Effector CD8-positive, alpha-beta T cell (primary cell): Measurements from ENCODE around the gene FNDC3A.
"Not testable (repeated sequence)": the region's sequence is repeated elsewhere in the genome, so short reads cannot be mapped to it uniquely, and the experiment has no call there.

Source experiments
- DNase-seq: peaks from one replicate; lab custom pipeline; 2025; lab: John Stamatoyannopoulos, UW

FNDC3A gene

DNA sequence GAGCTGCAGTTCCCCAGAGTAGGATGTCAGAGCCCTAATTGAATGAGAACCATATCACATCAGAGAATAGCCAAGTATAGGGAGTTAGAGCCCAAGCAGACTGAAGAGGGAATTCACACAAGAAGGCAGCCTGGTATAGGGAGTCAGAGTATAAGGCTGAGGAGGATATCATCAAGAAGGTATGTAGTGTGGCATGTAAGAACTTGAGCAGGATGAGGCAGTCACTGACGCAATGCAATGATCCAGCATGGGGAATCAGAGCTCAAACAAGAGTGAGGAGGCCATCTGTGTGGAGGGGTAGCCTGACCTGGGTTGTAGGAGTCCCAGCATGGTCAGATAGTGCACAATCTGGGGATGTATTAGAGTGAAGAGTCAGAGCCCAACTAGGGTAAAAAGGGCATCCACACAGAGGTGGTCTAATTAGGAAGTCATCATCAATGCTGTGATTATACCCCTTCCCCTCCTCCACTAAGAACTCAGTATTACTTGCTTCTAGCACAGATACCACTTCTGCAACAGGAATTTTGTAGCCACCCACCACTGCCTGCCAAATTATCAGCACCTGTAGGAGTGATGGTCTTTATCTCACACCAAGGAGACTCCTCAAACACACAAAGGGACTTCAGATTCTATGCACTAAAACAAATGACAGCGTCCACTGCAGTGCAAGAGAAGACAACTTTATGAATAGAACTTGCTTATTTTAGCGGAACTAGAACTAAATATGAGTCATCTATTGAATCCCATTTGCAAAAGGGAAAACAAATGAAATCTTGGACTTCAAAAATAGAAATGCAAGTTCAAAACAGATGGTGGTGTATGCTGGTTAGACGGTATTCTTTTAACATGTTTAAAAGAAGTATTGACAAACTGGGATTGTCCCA lies 107.2 kb downstream of the FNDC3A start:
- DNase-seq = no peak

DNA sequence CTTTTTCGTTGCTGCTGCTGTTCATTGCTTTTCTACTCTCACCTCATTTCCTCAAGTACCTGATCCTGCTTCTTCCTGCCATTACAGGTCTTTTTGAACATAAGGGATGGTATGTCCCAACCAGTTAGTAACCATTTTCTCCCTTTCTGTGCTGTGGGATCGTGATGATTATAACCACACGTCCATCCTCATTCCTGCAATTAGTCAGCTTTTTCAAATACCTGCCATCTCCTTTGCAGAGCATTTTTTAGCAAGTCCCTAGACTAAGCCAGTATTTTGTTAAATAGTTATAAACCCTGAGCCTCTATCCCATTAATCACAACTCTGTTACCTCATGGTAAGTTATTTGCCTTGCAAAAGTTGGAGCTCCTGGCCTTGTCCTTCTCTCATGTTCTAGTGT lies 109.2 kb downstream of the FNDC3A start:
- DNase-seq = no peak

DNA sequence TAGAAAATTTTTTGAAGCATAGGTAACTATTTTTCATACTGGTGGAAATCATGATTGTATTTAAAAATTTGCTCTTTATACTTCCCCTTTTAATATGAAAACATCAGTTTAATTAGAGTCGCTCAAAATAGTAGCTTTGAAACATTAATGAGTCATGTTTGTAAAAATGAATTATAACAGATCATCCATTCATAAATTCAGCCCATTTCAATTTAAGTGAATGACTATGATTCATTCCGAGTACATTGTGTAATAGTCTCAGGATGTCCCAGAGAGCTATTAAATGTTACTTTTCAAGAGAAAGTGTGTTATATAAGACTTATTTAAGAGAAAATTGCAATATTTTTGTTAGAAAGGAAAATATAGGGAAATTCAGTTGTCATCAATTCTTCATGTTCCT lies 111.0 kb downstream of the FNDC3A start:
- no peak for DNase-seq

DNA sequence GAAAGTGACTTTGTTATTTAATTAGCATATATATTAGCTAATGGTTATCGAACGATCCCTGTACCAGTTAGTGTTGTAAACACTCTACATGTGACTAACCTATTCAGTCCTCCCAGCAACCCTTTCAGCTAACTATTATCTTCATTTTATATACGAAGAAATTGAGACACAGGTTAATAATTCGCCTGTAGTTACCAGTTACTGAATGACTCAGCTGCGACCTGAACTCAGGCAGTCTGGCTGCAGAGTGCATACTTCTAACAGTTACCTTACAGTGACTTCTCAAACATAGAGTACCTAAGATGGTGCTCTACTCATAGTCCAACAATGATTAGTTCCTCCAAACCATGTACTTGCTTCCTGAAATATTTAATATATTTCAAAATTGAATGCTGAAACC lies 117.7 kb downstream of the FNDC3A start:
- no peak for DNase-seq

DNA sequence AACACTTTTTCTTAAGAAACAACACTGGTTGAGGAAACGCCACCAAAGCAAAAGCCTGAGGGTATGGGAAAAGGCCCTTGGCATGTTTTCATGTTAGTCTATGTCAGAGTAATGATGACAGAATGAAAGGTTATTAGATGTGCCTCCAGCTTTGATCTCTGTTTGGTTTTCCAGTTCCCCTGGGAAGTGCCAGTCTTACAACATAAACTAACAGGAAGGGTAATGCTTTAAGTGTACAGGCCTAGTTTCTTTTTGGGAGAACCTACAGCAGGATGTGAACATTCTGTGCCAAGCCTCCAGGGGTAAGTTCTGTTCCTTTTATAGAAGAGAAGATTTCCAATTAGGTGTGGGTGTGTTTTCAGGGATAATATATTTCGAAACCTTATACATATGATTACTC lies 121.7 kb downstream of the FNDC3A start:
- no peak for DNase-seq

DNA sequence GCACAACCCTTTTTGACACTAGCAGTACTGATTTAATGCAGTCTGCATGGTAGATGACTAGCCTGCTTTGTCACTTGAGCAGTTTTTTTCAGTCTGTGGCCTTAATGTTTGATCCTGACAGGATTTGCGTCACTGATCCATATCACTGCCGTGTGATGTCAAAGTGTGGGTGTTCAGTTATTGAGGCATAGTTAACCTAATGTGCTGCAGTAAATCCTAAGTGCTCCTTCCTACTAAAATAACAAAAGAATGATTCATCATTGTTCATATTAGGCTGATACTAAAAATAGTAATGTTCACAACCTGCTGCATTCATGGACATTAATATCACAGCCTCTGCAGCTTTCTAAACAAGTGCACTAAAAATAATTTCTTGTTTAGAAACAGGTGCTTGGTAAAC lies 122.5 kb downstream of the FNDC3A start:
- DNase-seq = no peak

DNA sequence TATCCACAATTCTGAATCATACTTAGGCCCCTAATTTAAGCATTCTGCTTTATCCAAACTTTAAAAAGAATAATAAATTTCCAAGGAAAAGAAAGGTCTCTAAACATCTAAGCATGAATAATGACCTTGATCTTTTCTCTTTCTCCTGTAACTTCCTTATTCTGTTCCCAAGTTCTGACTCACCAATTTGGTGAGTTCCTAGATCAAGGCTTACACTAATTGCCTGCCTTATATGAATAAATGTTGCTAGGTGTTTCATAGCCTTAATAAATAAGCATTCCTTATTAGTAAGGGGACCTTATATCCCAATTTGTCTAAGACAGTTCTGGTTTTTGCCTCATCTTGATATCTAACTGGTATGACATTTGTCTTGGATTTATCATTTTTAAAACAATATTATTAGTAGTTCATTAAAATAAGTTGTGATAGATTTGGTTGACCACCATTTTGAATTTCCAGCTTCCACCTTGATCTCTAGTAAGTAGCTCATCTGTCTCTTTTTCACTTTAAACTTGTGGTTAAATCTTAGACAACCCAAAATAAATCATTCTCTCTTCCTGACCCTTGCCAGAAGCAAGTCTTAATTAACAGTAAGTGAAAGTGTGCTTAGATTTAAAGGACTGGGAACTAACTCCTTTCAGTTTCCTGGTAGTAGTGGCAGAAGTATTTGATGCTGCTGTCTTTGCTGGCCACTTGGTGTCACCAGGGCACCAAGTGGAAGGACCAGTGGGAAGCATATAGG lies 123.2 kb downstream of the FNDC3A start:
- no peak for DNase-seq

DNA sequence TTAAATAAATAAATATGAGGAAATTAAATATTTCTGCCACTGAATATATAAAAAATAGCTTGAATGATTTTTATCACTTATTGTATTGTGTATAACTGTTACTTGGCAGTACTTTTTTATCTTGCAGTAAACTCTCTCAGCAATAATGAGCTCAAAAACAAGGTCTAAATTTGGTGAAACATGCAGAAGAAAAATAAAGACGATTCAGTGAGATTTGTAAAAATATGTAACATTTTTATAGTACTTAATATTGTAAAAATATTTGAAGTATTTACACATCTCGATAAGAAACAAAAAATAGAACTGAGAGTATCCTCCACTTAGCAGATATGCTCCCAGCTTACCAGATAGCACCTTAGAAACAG lies 123.8 kb downstream of the FNDC3A start:
- DNase-seq = no peak

DNA sequence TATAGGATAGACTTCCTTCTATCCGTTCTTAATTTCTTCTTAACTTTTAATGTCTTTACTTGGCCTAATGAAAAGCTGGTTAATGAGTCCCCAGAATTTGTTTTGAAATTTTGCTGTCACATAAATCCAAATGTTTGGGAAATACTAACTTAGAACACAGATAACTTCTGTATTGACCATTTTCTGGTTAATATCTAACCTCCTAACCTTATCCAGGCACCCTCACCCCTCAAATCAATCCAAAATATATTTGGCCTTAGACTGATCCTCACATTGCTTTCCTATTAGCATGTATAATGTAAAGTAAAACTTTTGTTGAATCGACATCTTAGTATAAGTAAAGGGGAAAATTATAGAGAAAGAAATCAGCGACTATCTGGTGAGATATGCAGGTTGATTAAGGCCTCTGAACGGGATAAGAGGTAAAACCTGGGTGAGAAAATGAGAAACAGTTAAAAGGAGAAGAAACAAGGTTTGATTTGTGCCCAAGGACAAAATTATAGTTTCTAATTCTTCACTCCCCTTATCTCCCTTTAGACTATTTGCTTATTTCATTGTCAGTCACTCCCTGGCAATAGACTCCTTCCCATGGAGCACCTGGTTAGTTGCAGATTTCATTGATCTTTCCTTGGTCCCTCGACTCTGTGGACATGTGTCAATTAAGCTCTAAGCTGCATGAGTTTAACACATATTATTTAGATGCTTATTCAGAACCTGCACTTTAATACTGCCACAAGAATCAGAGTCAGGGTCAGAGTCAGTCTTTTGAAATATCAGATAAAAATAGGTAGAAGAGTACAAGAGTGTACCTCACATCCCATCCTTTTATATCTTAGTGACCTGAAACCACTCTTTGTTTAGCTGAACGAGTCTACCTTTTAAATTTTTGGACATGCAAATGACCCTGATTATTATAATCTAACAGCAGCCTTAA lies 125.2 kb downstream of the FNDC3A start:
- DNase-seq = no peak

DNA sequence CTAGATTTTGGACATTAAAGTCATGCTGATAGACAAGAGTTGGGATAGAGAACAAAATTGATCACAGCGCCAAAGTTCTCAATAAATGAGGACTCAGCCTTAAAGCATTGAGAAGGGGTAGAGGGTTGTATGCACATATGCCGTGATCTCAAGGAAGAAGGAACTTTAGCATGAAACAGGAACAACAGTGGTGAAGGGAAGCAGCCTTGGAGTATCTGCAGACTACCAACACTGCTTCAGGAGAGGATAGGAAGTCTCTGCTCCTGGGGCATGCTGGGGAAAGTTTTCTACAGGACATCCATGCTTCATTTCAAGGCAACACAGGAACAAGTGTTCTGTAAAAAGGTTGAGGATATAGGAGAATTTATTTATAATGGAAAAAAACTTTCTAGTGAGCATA lies 132.5 kb downstream of the FNDC3A start:
- DNase-seq = no peak

DNA sequence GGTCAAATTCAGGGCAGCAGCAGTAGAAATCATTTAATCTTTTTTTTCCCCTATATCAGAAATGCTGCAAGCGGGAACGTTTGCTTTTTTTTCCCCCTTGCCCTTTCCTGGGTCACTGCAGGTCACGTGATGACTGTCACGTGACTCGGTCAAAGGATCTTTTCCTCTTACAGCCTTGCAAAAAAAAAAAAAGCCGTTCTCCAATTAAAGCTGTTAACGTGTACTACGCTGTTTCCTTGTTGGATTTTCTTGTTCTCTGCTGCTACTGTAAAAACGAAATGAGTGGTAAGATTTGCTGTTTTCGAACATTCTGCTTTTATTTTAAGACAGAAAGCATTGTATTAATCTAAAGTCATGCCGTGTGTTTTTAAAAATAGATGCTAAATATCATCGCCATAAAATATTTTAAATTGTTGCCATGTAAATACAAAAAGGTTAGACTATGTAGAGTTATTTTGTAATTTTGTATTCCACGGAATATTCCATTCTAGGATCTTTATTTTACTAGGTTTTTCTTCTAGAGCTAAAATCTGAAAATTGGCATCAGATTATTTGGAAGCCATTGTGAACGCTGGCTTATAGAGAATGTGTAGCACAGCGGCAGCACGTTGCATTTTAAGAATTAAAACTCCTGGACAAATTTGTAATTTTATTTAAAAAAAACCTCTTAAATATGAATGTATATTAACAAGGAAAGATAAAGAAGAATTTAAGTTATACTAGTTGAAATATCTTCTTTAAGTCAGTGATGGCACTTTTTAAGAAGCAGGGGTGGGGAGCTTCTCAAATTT lies 134.6 kb downstream of the FNDC3A start:
- DNase-seq = peak; percentile 70

DNA sequence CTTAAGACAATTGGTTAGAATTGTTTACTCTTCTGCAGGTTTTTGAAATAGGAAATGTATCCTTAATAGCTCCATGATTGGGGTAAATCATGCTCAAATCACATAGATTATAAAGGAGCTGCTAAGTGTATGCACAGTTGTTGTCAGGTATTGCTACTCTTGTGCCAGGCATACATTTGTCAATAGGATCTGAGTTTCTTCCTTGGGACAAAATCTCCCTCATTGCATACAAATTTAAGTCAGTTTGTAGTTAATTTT lies 135.1 kb downstream of the FNDC3A start:
- DNase-seq = no peak

DNA sequence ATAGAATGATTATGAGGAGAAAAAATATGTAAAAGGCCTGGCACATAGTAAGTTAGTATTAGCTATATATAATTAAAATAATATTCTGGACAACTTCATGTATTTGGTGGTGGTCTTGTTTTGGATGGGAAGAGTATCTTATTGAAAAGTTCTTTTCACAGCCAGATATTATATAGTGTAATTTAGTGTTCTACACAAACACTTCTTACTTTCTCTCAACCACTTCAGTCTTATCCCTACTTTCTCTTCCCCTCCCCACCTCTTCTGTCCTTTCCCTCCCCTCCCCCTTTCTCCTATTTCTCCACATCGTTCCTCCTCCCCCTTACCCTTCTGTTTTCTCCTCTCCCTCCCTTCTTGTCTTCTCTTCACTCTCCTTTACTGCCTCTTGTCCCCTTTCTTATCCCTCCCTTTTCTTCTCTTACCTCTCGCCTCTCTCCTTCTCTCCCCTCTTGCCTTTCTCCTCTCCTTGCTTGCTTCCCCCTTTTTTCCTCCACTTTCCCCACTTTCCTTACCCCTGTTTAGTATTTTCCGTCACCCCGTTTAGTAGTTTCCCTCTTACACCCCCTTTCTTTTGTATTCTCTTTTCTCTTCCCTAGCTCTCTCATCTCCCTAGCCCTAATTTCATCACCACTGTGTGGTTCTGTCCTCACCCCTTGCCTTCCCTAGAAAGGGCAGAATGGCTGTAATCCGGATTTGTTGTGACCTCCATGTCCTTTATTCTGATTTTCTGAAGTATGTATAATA lies 137.2 kb downstream of the FNDC3A start:
- no peak for DNase-seq

DNA sequence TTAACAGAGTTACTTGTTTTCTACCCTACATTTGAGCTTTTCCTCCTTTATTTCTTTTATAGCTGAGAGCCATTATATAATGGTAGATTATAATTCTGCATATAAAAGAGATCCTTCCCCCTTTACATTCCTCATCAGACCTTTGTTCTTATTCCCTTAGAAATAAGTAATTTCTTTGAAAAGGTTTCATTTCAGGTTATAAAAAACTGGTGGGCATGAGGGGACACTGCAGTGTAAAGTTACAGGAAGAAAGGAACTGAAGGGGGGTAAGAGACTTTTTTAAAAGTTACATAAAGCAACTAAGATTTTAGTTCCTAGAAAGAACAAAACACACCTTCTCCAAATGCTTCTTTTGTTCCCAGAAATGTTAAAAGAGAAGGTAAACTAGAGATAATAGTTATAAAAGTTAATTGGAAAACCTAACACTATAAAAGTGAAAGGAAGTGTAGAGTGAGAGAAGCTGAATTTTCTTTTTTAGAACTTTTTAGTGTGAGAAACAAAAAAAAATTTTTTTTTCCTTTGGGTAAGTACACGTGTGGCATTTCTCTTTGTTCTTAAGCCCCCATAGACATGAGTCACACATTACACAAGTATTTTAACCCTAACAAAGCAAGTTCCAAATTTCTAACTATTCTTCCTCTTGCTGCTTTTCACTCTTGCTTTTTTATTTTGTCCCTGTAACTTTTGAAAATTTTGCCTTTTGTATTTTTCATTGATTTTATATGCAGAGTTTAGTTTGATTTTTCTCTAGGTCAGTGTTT lies 138.0 kb downstream of the FNDC3A start:
- DNase-seq = no peak

DNA sequence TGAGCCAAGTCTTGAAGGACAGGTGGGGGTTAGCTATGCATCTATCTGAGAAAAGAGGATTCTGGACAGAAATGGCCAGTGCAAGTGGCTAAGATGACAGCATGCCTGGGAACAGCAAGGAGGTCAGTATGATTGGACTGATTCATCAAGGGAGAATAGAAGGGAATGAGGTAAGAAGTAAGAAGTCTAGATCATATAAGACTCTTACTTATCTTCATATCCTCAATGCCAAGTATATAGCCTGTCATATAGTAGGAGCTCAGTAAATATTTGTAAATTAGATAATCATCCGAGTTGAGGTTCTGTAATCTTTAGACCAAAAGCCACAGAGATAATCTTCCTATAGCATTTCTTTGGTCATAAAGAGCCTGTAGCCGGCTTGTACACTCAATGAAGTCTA lies 141.2 kb downstream of the FNDC3A start:
- no peak for DNase-seq

DNA sequence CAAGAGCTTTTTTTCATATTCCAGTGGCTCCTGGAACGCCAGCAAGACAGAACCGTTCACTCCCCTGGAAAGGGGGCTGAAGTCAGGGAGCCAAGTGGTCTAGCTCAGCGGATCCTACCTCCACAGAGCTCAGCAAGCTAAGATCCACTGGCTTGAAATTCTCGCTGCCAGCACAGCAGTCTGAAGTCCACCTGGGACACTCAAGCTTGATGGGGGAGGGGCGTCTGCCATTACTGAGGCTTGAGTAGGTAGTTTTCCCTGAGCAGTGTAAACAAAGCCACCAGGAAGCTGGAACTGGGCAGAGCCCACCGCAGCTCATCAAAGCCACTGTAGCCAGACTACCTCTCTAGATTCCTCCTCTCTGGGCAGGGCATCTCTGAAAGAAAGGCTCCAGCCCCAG lies 142.7 kb downstream of the FNDC3A start:
- DNase-seq = not testable (repeated sequence)

DNA sequence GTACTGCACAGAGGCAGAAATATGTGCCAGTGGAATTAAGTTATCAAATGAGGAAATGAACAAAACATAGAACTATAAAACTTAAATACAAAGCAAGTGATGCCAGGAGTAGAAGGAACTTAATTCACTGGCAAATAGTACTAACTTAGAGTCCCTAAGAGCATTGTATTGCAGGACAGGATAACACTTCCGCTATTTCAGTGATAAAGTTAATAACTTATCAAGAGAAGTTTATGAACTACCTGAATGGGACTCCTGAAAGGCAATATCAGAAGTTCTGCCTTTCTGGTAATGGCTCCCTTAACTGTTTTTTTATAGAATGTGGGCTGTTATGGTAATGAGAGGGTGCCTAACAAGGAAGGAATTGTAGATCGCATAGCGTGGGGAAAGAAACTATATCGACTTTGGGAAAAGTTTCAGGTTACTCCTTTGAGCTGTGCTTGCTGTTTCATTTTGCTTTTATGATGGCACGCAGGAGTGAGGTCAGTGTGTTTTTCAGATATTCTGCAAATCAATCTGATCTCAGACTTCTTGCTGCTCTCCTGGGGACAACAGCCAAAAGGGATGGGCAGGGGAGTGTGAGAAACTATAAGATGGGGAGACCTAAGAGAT lies 149.1 kb downstream of the FNDC3A start:
- DNase-seq = no peak

DNA sequence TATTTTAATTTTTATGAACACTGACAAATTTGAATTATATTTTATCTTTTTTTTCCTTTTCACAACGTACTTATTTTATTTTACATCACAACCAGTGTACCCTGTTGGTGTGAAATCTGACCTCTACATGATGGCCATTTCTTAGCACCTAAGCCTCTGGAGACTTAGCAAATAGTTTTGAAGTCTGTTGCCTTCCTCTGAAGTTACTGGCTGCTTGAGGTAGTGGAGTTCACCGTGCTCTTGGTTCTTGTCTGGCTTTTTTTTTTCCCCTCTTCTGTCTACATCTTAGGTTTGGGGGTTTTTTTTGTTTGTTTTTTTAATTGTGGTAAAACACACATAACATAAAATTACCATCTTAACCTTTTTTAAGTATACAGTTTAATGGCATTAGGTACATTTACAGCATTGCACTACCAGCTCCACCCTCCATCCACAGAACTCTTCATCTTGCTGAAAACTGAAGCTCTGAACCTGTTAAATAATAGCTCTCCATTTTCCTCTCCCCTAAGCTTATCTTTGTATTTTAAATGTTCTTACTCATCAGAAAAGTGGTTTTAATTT lies 150.3 kb downstream of the FNDC3A start:
- no peak for DNase-seq

DNA sequence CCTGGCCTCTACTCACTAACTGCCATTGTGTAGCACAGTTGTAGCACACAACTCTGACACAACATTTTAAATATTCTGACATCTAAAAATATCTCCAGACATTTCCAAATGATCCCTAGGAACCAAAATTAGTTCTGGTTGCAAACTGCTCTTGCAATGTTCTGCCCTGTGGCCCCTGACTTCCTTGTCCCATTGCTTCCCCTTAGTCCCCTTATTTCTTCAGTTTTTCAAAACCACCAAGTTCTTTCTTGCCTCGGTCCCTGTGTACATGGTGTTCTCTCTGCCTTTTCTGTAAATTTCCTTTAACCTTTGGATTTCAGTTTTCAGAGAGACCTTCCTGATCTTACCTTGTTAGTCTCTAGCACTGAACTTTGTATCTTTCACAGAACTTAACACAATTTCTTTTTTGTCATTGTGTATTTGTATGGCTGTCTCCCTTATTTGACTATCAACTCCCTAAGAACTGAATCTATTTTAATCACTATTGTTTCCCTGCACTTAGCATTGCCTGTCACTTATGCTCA lies 156.8 kb downstream of the FNDC3A start:
- no peak for DNase-seq
